Thyroid gland (tissue), 4 donors: Measurements from ENCODE around the gene RALY.

Source experiments
- POLR2A ChIP-seq, 2 donors: fragments of 450-650 bp; IDR thresholded peaks; one replicate each; pipeline ENCODE4 v1.6.1; 2017; ENCODE audit warnings: antibody characterized with exemption in 2 of 2, mild to moderate bottlenecking in 2 of 2, moderate library complexity in 1 of 2
- TF ChIP-seq, protein P1 (sequence below), 6 experiments: fragments of 200-600 bp in 3 of 6; fragments of 450-650 bp in 3 of 6; sonication (generic) in 3 of 6; IDR thresholded peaks; one replicate each; pipeline ENCODE4 v1.5.1; 2016 to 2019; ENCODE audit warnings: antibody characterized with exemption in 6 of 6, mild to moderate bottlenecking in 2 of 6, inconsistent platforms in 1 of 6, moderate library complexity in 1 of 6

DNA sequence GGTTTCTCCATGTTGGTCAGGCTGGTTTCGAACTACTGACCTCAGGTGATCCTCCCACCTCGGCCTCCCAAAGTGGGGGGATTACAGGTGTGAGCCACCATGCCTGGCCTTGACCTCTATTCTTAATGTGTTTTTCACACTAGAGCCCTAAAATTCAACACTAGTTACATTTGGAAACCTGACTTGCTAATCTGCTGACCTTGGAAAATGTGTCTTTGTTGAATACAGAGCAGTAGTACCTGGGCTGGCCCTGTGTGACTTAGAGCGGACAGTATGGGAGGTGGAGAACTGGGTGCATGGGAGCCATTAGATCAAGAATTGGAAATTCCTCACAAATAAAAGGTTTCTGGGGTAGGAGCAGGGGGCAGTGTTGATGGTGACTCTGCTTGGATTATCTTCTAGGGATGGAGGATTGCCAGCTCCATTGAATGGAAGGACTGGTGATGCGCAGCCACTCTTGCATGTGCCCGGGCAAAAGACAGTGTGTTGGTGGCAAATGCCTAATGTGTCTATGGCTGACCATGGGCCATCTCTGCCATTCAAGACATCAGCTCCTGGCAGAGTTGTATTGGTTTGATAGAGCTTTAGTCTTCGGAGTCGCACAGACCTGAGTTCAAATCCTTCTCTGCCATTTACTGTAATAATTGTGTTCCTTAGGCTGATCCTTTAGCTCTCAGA, 53.4 kb downstream of the RALY start:
- TF ChIP-seq, protein P1, sequence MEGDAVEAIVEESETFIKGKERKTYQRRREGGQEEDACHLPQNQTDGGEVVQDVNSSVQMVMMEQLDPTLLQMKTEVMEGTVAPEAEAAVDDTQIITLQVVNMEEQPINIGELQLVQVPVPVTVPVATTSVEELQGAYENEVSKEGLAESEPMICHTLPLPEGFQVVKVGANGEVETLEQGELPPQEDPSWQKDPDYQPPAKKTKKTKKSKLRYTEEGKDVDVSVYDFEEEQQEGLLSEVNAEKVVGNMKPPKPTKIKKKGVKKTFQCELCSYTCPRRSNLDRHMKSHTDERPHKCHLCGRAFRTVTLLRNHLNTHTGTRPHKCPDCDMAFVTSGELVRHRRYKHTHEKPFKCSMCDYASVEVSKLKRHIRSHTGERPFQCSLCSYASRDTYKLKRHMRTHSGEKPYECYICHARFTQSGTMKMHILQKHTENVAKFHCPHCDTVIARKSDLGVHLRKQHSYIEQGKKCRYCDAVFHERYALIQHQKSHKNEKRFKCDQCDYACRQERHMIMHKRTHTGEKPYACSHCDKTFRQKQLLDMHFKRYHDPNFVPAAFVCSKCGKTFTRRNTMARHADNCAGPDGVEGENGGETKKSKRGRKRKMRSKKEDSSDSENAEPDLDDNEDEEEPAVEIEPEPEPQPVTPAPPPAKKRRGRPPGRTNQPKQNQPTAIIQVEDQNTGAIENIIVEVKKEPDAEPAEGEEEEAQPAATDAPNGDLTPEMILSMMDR (IDR thresholded peaks at IDR 0.05) = no peak
- TF ChIP-seq POLR2A (IDR thresholded peaks at IDR 0.05) = no peak
